NCI-H1048 (cell line): ENCODE results near the gene HP.
"Not testable (repeated sequence)": the region's sequence is repeated elsewhere in the genome, so short reads cannot be mapped to it uniquely, and the experiment has no call there.

Experiments
- DNase-seq: peaks from one replicate; lab custom pipeline; 2025; lab: John Stamatoyannopoulos, UW

HP gene, protein sequence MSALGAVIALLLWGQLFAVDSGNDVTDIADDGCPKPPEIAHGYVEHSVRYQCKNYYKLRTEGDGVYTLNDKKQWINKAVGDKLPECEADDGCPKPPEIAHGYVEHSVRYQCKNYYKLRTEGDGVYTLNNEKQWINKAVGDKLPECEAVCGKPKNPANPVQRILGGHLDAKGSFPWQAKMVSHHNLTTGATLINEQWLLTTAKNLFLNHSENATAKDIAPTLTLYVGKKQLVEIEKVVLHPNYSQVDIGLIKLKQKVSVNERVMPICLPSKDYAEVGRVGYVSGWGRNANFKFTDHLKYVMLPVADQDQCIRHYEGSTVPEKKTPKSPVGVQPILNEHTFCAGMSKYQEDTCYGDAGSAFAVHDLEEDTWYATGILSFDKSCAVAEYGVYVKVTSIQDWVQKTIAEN

DNA sequence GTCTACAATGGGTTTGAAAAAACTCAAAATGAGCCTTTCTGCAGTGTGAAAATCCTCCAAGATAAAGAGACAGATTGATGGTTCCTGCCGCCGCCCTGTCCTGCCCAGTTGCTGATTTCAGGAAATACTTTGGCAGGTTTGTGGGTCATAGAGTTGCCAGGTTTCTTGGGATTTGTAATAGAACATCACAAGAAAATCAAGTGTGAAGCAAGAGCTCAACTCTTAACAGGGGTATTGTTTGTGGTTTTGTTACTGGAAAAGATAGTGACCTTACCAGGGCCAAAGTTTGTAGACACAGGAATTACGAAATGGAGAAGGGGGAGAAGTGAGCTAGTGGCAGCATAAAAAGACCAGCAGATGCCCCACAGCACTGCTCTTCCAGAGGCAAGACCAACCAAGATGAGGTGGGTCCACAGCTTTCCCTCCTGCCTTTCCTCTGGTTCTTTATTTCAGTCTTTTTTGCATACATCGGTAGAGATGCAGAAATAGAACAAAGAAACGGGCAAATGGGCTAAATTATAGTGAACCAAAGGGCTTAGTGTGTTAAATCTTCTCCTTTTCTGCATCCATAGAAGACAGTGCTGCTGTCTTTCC lies at the start of gene HP:
HP (plus strand) TSS at position 252 of the 594 bp plus-strand sequence; CDS start at position 400, 148 bp downstream.
- DNase-seq, result not testable (repeated sequence)

DNA sequence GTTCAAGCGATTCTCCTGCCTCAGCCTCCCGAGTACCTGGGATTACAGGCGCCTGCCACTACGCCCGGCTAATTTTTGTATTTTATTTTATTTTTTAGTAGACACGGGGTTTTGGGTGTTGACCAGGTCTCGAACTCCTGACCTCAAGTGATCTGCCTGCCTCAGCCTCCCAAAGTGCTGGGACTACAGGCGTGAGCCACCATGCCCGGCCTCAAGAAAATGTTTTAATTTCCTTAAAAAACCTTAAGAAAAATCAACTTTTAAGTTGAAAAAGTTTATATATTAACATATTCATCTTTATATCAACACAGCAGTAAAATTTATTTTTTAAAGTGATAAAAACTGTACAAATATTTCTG lies 46.3 kb upstream of the HP start:
- not testable (repeated sequence) for DNase-seq

DNA sequence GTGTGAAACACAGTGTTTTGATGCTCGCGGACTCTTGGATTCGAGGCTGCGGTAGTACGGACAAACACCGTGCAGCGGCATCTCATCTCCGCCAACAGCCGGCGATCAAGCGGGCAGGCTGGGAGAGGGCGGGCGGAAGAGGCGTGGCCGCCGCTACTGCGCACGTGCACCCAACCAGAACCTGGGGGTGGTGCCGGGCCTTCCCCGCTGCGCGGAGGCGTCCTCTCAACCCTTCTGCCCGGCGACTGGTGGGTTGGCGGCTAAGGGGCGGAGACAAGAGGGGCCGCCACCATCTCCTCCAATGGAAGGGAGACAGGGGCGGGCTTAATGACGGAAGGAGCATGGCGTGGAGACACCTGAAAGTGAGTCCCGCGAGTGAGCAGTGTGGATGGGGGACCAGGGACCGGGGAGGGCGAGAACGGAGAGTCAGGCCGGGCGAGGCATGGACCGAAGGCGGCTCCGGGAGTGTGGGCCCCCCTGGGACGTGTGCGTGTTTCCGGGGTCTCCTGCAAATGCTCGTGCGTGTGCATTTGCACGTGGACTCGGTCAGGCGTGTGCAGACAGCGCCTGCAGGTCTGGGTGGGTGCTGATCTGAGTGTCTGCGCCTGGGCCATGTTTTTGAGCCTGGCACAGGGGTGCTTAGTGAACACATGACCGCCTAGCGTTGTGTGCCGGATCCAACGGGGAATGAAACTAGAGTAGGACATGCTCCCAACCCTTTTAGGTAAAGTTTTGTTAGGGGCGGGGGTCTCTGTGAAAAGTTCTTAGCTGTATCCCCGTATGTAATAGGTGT lies 45.7 kb upstream of the HP start, which contains the start of gene DHODH:
DHODH (plus strand) TSS at position 321 of the 793 bp plus-strand sequence; CDS start at position 342, 21 bp downstream.
- DNase-seq, result peak; percentile 63

DNA sequence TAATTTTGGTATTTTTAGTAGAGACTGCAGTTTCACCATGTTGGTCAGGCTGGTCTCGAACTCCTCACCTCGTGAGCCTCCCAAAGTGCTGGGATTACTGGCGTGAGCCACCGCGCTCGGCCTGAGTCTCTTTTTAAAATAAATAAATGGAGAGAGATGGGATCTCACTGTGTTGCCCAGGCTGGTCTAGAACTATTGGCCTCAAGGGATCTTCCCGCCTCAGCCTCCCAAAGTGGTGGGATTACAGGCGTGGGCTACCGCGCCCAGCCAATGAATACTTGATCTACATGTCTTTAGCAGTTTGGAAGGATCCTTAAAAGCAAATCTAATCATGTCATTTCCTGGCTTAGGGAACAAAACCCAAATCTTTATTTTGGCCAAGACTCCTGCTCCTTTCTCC lies 44.5 kb upstream of the HP start:
- DNase-seq, result no peak

DNA sequence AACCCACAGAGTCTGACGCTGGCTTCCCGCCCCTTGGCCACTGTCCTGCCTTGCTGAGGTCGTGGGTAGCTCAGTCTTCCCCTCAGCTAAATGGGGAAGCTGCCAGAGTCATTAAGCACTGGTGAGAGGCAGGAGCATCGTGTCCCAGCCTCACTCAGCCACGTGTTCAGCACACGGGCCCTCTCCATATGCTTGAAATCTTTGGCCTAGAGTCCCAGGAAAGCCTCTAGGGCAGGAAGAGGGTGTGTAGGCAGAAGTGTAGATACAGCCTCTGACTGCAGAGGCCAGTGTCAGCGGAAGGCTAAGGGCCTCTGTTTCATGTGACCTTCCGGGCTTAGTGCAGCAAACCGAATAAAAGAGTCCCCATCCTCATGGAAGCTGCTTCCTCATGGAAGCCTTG lies 41.7 kb upstream of the HP start:
- no peak for DNase-seq

DNA sequence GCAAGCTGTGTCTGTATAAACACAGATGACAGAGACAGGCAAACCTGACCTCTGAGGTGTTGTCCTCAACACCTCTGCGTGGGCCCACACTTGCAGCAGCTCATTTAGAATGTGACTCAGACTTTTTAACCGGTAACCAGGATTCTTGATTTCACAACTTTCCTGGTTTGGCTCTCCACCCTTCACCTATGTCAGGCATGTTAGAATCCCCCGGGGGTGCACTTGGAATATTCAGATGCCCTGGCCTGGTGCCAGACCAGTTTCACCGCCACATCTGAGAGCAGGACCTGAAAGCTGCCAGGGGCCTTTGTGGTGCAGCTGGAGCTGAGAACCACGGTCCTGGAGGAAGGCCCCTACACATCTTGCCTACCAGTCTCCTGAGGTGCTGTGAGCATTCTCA lies 40.9 kb upstream of the HP start:
- DNase-seq, result no peak

DNA sequence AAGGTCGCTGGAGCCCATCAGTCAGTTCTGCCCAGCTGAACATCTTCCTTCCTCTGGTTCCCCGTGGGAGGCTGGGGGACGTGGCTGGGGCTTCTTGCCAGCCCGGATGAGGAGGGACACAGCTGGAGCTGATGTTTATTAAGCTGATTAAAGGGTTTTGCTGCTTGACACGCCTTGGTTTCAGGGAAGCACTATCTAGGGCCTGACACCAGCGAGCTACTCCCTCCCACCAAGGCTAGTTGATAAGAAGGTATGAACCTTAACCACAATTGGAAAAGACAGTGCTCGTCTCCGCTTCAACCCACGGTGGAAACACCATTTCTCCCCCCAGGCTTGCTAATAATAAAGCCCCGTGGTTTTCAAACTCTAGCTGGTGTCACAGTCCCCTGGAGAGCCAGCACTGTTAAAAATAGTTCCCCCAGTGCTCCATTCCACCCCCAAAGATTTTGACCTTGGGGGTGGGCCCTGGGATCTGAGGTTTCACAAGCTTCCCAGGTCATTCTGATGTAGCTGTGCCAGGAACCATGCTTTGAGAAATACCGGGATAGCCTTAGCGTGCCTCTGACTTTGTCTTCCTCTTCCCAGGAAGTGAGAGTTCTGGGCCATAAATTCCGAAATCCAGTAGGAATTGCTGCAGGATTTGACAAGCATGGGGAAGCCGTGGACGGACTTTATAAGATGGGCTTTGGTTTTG lies 40.3 kb upstream of the HP start:
- no peak for DNase-seq

DNA sequence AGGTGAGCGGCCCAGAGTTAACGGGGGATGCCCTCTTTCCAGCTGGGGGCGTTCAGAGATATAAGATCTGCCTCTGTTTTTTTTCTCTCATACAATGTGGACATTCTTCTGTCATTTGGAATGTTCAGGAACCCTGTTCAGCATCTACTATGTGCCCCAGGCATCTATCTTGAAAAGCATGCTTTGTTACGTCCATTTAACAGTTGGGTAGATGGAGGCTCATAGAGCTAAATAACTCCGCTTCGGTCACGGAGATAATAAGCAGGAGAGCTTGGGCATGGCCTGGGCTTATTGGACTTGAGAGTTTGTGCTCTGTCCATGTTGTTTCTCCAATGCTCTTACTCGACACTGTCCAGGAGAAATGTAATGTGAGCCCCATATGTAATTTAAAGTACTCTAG lies 39.6 kb upstream of the HP start:
- DNase-seq, result no peak

DNA sequence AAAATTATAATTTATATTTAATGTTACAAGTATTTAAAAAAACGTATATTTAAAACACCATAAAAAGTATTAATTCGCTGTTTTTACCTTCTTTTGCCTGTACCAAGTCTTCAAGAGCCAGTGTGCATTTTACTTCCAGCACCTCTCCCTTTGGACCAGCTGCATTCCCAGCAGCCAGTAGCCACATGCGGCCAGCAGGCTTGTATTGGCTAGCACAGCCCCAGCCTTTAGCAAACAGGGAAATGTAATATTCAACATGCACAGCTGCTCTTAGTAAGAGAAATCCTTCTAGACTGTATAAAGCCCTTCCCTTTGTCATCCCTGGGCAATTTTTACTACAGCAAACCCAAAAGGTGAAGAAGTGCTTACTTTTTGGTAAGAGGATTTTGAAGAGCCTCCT lies 39.2 kb upstream of the HP start:
- DNase-seq, result no peak

DNA sequence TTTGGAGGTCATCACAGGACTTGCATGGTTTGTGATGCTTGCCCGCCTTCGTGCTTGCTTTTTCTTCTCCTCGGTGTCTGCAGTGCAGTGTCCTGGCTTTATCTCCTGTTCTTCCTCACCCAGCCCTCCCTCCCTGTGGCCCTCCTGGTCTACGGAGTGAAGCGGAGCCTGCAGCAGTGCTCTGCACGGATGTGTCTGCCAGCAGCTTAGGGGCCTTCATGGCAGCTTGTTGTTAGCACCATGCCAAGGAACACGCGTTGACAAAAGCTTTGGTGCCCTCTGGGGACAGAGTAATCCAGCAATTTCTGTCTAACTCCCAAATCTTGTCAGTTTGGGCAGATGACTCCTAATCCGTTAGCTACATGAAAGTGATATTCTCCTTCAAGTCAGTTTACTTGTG lies 35.8 kb upstream of the HP start:
- no peak for DNase-seq

DNA sequence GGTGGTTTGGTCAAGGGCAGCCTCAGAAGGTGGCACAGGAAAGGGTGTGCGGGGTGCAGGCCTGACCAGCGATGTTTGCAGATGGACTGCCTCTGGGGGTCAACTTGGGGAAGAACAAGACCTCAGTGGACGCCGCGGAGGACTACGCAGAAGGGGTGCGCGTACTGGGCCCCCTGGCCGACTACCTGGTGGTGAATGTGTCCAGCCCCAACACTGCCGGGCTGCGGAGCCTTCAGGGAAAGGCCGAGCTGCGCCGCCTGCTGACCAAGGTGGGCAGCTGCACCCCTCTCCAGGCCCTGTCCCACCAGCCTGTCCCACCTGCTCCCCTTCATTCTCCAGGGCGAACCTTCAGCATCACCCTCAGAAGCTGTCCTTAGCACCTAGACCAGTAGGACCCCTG lies 33.3 kb upstream of the HP start:
- no peak for DNase-seq

DNA sequence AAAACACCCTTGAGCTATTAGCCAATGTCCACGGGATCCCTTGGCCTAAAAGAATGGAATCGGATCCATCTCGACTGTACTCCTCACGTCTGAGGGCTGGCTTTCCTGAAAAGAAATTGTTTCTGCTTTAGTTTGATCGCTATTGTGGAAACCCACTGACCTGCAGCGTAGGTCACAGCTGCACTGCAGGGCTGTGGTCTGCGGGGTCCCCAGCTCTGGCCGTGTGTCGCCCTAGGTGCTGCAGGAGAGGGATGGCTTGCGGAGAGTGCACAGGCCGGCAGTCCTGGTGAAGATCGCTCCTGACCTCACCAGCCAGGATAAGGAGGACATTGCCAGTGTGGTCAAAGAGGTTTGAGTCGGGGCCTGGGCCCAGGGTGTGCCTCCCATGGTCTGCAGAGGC lies 32.2 kb upstream of the HP start:
- no peak for DNase-seq

DNA sequence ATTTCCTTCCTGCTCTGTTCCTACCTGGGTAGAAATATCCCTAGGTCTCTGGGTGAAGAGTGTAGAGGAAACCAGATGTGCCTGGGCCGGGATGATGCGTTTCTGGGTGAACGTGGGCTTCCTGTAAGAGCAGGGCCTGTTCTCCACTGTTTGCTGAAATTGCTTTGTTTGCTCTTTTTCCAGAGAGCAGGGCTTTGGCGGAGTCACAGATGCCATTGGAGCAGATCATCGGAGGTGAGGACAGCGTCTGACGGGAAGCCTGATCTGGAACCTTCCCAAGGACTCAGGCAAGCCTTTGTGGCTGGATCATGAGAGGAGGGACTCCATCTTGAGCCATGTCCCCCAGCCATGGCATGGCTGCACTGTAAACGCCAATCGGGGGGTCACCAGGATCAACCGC lies 30.3 kb upstream of the HP start:
- DNase-seq, result no peak

DNA sequence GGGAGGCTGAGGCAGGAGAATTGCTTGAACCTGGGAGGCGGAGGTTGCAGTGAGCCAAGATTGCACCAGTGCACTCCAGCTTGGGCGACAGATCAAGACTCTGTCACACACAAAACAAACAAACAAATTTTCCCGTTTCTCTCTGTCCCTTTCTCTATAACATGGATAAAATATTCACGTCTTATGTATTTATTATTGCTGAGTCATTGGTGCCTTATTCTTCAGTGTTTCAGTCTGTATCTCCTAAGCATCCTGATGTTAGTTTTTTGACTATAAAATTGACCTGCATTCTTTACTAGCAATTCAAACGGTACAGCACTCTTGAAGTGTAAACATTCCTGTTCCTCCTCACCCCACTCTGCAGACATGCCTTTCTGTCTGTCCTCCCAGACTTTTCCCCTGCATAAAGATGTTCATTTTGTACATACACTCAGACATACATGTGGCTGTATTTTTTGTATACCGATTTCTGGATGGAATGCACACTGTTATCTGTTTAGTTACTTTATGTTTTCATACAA lies 29.4 kb upstream of the HP start:
- no peak for DNase-seq

DNA sequence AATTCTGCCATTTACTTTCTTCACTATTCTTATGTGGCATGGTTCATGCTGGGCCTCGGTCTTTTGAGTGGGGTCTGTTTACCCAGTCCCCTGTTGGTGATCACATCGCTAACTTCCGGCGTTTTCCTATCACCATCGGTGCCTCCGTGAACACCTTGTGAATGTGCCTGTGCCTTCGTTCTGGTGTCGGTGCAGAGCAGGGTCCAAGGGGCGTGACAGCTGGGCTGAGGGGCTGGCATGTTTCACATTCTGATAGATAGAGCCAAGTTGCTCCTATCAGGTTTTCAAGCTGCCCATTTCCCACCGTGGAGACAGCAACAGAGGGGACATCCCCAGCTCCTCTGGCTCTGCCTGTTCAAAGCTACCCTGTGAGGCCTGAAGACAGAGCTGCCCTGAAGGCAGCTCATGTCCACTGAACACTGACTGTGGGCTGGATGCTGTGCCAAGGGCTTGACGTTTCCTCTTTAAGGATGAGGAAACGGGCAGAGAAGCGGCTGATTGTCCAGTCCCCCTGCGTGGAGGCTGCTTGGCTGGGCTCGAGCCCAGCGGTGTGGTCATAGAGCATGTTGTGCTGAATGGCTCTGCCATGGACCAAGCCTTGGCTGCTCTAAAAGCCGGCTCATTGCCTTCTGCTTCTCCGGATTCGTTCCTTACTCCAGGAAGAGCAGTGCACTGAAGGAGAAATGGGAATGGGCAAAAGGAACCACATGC lies 28.7 kb upstream of the HP start:
- DNase-seq, result no peak

DNA sequence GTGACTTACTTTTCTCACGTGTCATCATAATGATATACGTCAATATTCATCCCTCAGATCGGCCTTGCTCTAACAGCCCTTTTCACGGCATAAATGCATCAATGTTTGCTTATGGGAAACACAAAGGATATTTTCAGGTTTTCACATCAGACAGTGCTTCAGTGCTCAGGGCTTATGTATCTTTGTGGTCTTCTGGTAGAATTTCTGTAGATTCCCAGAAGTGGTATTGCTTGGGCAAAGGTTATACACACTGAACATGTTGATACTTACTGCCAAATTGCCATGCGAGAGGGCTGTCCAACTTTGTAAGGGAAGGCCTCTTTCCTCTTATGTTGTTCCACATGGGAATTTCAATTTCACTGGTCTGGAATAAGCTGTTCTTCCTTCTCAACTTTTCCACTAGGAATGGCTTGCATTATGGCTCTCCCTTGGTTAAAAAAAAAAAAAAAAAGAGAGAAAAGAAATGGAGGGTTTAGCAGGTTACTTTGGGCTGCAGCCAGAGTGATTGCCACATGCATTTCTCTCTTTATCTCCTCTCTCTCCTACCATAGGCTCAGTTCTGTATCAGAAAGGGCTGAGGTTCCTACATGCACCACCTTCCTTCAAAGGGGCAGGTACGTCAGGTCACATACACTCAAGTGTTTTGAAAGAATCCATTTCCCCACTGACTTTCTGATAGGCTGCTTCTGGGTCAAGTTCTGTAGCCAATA lies 26.5 kb upstream of the HP start:
- DNase-seq, result no peak

DNA sequence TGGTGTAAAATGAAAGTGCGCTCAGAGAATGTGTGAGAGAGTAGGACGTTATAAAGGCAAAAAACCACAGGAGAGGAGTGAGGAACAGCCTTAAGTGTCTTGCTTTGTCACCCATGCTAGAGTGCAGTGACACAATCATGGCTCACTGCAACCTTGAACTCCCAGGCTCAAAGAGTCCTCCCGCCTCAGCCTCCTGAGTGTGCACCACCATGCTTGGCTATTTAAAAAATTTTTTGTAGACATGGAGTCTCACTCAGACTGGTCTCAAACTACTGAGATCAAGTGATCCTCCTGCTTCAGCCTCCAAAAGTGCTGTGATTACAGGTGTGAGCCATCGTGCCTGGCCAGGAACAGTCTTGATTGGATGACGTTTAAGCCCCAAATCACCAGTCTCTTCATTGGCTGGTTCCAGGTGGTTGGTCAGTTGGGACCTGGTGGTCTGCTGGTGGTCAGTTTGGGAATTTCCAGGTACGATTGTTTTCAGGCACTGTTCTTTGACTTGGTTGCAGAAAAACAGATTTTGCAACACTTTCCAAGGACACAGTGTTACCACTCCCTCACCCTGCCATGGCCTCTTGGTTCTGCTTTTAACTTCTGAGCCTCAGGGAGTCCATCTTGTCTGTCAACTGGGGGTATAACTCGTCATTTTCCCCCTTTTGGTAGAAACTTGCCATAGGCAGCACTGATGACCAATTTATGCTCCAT lies 24.6 kb upstream of the HP start:
- no peak for DNase-seq

DNA sequence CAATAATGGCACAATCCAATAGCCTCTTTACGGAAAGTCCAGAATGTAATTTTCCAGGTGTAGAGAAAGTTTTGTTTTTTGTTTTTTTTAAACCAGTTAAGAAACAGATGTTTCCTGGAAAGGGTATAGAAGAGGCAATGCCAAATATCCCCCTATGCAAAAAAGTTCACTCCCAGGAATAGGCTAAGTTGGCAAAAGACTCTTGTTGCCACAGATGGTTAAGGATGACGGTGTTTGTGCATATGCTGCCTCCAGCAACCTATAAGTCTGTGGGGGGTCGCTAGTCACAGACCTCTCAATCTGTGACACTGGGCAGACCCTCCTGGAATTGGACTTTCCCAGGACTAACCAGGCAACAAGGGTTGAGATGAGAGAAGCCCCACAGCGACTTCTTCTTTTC lies 20.9 kb upstream of the HP start:
- DNase-seq, result no peak

DNA sequence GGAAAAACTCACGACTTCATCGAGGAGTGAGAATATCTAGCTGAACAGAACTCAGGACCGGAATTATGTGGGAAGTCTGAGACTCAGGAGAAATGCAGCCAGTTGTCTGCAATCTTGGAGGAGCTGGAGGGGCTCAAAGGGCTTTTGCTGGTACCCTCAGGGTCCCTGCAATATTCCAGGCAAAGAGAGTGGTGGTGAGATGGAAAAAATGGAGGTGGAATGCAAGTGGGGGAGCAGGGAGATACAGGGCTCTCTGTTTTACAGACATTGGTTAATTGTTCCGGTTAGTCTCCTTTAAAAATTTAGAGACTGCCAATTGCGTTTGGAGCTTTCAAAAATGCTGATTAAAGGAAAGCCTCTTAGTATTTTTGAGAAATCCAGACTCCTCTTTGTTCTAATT lies 18.2 kb upstream of the HP start:
- DNase-seq, result no peak

DNA sequence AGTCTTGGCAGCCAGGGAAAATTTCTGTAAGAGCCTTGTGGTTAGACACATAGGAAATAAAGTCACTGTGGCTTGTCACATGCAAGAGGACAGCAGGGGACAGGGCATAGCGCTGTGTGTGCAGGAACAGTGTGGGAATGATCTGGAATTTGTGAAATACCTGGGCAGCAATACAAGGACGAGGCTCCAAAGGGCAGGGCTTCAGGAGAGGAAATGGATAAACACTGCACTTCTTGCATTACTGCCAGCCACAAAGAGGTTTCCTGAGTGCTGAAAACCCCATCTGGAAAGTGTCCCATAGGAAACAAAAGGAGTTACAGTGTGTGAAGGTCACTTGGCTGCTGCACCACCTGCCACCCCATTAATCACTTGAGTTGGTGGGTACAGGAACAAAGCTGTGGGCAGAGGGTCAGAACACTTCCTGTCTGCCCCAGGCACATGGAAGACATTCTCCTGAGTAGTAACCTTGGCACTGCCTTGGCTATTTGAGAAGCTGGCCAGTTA lies 12.1 kb upstream of the HP start:
- DNase-seq, result no peak
